HL-60 (cell line): Measurements from ENCODE around the gene LRRC72.

Experiments
- DNase-seq, 2 experiments: peaks; one replicate each; pipeline ENCODE4 v3.0.0-alpha.2; 2010 to 2020; ENCODE audit warnings: low read depth in 1 of 2, low spot score in 1 of 2
- H3K27ac ChIP-seq: fragments of 250-450 bp; sonication (Bioruptor Pico); replicated peaks from 2 replicates; pipeline ENCODE4 v1.5.1; 2020; ENCODE audit warnings: mild to moderate bottlenecking, moderate library complexity
- H3K27me3 ChIP-seq: fragments of 250-450 bp; sonication (Bioruptor Pico); 2 replicates; pipeline ENCODE4 v1.5.1; 2021; ENCODE audit warnings: mild to moderate bottlenecking, moderate library complexity; ENCODE audit not compliant: insufficient read depth, poor library complexity, severe bottlenecking
- H3K4me3 ChIP-seq: replicated peaks from 2 replicates; pipeline ENCODE4 v1.5.1; 2011; ENCODE audit warnings: mild to moderate bottlenecking, control low read depth, low read length; ENCODE audit not compliant: insufficient read depth
- CTCF ChIP-seq: IDR thresholded peaks from one replicate; pipeline ENCODE4 v1.5.1; 2011; ENCODE audit warnings: low read length, control low read depth, inconsistent platforms; ENCODE audit not compliant: insufficient read depth
- GABPA ChIP-seq: IDR thresholded peaks from 2 replicates; pipeline ENCODE4 v1.6.1; 2012; ENCODE audit warnings: low read depth
- POLR2AphosphoS5 ChIP-seq: IDR thresholded peaks from 2 replicates; pipeline ENCODE4 v1.6.1; 2012; ENCODE audit warnings: low read depth
- SPI1 ChIP-seq: IDR thresholded peaks from 2 replicates; pipeline ENCODE4 v1.6.1; 2012; ENCODE audit warnings: low read depth, mild to moderate bottlenecking, borderline replicate concordance
- TF ChIP-seq, protein P1 (sequence below): IDR thresholded peaks from 2 replicates; pipeline ENCODE4 v1.6.1; 2012; ENCODE audit warnings: low read depth; ENCODE audit not compliant: insufficient replicate concordance

The LRRC72 gene

DNA sequence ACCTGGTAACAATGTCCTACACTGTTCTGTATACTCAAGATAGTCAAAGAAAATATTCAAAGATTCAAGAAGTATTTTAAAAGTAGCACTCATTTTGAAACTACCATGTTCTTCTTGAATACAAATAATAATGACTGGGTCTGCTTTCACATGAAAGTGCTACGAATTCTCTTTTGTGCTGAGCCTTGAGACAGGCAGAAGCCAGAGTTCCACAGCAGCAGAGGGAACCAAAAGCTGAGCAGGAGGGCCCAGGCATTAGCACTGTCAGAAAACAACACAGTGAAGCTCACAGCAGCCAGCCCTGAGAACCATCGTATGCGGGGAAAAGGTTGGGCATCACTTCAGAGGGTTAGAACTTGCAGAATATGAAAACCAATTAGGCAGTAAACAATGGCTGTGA is 80.1 kb downstream of the LRRC72 start:
- no peak for DNase-seq
- no peaks in the 10 kb centered on the region for H3K27me3 ChIP-seq
- no peak overlapping the region for H3K27ac ChIP-seq
- TF ChIP-seq GABPA (no peak), POLR2AphosphoS5 (no peak), SPI1 (no peak), CTCF (no peak)
- TF ChIP-seq, protein P1, sequence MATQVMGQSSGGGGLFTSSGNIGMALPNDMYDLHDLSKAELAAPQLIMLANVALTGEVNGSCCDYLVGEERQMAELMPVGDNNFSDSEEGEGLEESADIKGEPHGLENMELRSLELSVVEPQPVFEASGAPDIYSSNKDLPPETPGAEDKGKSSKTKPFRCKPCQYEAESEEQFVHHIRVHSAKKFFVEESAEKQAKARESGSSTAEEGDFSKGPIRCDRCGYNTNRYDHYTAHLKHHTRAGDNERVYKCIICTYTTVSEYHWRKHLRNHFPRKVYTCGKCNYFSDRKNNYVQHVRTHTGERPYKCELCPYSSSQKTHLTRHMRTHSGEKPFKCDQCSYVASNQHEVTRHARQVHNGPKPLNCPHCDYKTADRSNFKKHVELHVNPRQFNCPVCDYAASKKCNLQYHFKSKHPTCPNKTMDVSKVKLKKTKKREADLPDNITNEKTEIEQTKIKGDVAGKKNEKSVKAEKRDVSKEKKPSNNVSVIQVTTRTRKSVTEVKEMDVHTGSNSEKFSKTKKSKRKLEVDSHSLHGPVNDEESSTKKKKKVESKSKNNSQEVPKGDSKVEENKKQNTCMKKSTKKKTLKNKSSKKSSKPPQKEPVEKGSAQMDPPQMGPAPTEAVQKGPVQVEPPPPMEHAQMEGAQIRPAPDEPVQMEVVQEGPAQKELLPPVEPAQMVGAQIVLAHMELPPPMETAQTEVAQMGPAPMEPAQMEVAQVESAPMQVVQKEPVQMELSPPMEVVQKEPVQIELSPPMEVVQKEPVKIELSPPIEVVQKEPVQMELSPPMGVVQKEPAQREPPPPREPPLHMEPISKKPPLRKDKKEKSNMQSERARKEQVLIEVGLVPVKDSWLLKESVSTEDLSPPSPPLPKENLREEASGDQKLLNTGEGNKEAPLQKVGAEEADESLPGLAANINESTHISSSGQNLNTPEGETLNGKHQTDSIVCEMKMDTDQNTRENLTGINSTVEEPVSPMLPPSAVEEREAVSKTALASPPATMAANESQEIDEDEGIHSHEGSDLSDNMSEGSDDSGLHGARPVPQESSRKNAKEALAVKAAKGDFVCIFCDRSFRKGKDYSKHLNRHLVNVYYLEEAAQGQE, result no peak
- H3K4me3 ChIP-seq, result no peak overlapping the region

DNA sequence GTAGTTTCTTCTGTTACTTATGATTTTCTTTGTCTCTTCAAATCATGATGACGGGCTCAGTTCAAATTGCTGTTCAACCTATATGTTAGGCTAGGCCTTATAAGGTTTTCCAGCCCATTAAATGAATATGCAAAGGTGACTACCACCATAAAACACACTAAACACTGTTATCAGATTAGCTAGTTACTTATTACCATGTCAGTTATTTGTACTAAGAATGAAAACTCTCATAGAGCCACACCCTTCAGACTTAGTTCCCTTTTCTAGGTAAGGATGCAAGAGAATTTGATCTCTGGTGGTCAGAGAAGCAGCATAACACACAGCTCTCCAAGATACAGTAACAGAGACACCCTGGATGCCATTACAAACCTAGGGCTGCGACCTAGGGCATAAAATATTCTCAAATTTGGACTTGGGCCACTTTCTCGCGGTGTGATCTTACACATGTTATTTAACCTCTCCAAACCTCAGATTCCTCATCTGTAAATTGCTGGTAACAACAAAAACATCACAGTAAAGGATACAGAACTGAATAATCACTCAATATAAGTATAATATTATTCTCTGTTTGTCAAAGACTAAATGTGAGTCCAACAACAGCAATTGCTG is 83.3 kb downstream of the LRRC72 start:
- H3K4me3 ChIP-seq, result no peak overlapping the region
- DNase-seq, result no peak
- H3K27me3 ChIP-seq, result no peaks in the 10 kb centered on the region
- TF ChIP-seq SPI1 (no peak), POLR2AphosphoS5 (no peak), GABPA (no peak), CTCF (no peak)
- TF ChIP-seq, protein P1, result no peak
- H3K27ac ChIP-seq, result no peak overlapping the region

DNA sequence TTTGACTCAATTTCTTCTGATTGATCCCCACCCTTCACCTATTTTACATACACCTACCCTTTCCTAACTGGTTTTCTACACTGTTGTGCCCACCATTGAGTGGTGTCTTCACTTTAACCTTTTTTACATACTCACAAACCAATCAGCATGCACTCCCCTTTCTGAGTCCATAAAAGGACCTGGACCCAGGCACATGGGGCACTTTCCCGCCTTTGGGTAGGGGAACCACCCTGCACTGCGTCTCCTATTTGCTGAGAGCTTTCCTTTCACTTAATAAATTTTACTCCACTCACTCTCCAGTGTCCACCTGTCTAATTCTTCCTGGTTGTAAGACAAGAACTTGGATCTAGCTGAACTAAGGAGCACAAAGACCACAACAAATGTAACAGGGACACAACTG is 85.1 kb downstream of the LRRC72 start:
- Histone ChIP-seq H3K4me3 (no peak overlapping the region), H3K27ac (no peak overlapping the region), H3K27me3 (no peaks in the 10 kb centered on the region)
- TF ChIP-seq POLR2AphosphoS5 (no peak), GABPA (no peak), CTCF (no peak), SPI1 (no peak)
- TF ChIP-seq, protein P1, result no peak
- DNase-seq, result no peak
